Stimulated activated CD8-positive, alpha-beta memory T cell treated with anti-CD3 and anti-CD28 coated beads, Interleukin-2, amount 100 ng/mL, for 1 hour (primary cell): ENCODE measurements around the gene TCEA3.
"Not testable (repeated sequence)": the region's sequence is repeated elsewhere in the genome, so short reads cannot be mapped to it uniquely, and the experiment has no call there.

Source experiments
- DNase-seq, 2 donors: peaks; one replicate each; pipeline ENCODE4 v3.0.0-alpha.2; 2020; ENCODE audit warnings: low read depth in 2 of 2

Gene TCEA3

DNA sequence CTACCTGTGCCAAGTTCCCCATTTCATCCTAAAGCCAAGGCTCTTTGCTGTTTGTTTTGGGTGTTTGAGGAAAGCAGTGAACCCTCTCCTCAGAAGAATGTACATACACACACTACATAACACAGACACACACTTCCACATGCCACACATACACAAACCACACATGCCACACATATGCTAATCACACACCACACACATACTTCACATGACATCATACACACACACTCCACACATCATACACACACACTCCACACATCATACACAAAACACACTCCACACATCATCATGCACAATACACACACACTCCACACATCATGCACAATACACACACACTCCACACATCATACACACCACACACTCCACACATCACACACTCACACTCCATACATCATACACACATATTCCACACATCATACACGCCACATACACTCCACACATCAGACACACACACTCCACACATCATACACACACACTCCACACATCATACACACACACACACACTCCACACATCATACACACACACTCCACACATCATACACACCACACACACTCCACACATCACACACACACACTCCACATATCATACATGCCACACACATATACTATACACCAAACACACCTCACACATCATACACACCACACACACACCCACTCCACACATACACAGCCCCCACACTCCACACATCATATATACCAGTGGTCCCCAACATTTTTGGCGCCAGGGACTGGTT is 32.3 kb downstream of the TCEA3 start:
- DNase-seq: no peak

DNA sequence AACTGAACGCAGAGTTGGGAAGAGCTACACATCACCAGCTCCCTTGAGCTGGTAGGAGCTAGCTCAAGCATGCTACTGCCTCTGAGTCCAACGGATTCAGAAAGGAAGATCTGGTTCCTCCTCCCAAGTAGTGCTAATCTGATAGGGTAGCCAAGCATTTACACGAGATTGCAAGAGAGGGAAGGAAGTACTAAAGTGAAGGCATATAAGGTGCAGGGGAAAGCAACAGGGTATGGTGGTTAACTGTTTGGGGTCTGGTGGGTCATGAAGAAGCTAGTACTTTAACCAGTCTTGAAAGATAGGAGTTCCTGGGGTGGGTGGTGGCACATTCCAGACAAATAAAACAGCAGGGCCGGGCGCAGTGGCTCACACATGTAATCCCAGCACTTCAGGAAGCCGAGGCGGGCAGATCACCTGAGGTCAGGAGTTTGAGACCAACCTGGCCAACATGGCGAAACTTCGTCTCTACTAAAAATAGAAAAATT is 34.7 kb downstream of the TCEA3 start:
- no peak for DNase-seq

DNA sequence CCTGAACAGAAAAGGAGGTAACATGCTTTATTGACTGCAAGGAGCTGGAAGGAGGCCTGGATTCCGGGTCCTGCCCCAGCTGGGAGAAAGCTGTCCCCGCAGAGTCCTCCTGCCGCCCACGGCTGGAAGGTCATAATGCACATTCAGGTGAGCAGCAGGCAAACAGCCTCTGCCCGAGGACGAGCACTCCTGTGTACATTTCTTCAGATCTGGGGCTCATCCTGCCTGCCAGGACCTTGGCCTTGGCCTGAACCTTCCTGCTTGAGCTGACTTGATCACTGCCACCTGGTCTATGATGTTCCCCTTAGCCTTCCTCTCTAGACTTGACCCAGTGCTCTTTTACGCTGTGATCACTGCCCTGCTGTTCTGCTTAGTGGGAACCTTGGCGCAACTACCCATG is 37.1 kb downstream of the TCEA3 start:
- DNase-seq: no peak

DNA sequence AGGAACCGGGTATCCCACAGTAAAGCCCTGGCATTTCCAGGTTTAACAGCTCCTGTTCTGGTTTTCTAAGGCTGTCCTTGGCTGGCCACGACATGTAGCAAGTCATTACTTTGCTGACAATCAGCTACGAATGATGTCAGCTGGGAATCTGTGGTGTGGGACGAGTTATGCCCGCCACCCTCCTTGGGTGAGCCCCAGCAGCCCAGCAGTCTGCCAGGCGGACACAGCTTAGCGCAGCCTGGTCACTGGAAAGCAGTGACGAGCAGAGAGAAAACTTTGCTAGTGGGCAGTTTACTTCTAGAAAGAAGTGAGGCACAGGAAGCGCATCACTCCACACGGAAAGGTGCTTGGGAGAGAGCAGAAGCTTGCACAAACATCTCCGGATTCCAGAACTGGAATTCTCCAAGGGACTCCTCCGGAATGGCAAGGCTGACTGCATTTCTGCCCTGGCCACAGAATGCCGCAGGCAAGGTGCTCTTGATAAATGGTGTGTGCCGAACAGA is 39.4 kb downstream of the TCEA3 start:
- DNase-seq: no peak

DNA sequence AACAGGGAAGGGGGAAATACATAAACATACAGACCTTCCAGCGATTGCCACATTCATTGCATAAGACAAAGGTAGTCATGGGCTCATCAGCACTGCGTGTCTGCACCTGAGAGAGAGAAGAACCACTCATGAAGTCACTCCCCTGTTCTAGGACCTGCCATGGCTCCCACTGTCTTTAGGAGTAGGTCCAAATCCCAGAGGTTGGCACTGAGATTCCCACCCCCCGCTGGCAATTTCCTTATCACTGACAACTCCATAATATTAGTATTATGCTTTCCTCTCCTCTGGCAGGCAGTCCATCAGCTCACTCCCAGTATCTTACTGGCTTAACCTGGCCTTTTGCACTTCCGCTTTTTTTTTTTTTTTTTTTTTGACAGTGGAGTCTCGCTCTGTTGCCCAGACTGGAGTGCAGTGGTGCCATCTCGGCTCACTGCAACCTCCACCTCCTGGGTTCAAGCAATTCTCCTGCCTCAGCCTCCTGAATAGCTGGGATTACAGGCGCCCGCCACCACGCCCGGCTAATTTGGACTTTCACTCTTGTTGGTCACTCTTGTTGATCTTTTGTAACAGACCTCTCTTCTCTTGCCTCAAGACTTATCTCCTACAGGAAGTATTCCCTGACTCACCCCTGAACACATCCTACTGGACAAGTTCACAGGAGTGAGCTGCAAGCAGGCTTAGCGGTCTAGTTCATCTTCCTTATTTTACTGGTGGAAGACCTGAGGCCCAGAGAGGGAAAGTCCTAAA is 40.1 kb downstream of the TCEA3 start:
- no peak for DNase-seq

DNA sequence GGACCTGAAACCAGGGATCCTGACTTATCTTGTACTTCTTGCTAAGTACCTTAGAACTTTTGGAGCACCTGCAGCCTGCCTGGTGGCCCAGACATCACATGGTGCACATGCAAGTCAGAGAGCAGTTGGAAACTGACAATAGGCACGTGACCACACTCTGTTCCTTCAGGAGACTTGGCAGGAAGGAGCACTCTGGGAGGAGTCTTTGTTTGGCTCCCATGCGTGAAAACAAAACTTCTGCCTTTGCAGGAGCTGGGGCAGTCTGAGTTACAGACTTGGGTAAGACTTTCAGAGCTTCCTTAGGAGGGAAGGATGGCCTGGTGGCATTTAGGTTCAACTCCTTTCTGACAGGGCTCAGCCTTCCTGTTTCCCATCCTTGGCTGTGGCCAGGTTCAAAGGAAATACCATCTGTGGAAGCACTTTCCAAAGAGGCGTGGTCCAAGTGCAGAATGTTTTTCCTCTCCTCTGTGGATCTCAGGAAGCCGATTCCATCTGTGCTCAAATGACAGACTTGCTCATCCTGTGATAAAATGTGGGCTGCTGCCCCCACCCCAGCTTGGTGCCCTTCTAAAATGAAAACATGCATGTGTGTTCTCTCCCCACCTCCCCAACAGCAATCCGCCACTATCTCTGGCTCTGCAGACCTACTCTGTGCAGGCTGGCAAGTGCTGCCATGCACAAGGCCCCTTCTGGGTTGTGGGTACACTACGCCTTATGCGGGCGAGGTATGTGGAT is 40.8 kb downstream of the TCEA3 start:
- DNase-seq: no peak

DNA sequence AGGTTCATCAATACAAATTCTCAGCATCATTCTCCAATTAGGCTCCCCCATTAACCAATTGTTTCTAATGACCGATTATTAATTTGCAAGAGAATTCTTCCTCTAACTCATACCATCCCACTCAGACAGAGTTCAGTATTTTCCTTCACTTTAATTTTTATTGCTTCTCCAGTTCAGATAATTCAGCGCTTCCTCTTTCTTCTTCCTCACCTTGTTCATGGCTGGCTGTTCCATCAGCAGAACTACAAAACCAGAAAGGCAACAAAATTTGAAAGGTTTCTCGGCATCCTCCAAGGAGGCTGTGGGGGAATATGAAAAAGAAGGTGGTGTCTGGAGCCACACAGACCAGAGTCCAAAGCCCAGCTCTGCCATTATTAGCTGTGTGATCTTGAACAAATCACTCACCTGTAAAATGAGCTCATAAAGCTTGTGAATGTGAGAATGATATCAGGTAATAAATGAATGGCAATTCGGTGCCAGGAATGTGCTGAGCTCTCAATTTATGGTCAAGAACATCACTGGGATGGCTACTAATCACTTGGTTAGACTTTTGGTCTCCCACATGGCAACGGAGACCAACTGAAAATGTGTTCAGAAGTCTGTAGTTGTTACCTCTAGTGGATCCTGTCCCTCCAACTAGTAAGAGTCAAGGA is 43.2 kb downstream of the TCEA3 start:
- no peak for DNase-seq

DNA sequence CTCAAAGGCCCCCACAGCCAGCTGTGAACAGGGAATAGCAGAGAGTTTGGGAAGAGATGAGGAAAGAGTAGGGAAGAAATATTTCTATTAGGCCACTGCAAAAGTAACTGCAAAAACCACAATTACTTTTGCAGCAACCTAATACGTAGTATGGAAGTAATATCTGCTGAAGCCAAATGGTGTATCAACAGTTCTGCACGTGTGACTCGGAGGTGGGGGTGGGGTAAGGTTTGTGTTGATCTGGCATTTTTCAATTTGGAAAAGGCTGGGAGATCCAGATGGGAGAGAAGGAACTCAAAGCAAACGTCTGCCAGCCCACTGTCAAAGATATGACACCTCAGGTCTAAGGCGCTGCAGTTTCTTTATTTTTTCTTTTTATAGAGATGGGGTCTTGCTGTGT is 43.8 kb downstream of the TCEA3 start:
- no peak for DNase-seq

DNA sequence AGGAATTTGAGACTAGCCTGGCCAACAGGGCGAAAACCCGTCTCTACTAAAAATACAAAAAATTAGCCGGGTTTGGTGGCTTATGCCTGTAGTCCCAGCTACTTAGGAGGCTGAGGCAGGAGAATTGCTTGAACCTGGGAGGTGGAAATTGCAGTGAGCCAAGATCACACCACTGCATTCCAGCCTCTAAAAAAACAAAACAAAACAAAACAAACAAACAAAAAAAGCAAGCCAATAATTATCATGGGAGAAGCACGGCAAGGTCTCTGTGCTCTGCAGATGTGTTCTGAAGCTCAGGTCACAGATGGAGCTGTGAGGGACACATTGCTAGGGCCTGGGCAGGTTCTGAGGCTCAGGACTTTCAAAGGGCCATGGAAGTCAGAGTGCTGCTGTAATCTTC is 44.3 kb downstream of the TCEA3 start:
- DNase-seq: not testable (repeated sequence)

DNA sequence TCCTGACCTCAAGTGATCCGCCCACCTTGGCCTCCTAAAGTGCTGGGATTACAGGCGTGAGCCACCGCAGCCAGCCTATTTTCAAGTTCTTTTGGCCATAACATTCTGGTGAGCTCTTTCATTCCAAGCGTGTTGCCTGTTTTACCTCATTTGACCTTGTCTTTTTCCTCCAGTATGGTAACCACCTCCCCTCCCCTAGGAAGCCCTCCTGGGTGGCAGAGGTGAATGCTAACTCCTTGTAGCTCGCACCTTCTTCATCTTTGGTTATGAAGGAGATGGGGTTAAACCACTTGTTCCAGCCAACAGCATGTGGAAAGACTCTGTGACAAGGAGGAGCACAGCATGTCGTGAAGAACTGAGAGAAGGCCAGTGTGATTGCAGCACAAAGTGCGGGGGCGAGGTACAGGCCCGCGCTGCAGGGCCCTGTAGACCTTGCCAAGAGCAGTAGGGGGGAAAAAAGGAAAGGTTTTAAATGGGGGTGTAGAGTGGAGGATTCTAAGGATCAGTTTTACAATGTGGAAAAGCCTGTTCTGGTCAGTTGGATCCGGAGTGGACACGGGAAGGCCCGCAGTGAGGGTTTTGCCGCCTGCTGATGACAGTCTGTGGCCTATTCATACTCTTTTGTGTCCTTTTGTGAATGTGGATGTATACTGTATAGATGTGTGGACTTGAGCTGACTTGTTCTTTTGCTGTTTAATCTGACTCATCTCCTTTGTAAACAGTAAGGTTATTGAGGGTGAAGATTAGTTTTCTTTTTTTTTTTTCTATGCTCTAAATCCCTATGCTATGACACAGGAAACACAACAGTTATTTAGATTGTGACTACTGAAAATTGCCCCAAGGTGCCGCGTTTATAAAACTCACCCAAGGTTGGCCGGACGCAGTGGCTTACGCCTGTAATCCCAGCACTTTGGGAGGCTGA is 47.4 kb downstream of the TCEA3 start:
- no peak for DNase-seq

DNA sequence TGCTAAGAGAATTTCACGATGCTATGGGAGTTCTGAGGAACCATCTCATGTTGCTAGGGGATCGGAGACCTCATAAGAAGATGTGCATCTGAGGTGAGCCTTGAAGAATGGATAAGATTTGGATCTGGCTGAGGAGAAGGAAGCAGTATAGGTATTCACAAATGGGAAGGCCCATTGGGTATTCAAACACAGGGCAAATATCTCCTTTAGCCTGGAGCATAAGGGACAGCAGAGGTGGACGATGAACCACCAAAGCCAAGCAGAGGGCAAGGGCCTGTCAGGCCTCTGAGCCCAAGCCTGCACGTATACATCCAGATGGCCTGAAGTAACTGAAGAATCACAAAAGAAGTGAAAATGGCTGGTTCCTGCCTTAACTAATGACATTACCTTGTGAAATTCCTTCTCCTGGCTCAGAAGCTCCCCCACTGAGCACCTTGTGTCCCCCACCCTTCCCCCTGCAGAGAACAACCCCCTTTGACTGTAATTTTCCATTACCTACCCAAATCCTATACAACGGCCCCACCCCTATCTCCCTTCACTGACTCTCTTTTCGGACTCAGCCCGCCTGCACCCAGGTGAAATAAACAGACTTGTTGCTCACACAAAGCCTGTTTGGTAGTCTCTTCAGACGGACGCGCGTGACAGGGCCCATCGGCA is 50.3 kb downstream of the TCEA3 start:
- not testable (repeated sequence) for DNase-seq

DNA sequence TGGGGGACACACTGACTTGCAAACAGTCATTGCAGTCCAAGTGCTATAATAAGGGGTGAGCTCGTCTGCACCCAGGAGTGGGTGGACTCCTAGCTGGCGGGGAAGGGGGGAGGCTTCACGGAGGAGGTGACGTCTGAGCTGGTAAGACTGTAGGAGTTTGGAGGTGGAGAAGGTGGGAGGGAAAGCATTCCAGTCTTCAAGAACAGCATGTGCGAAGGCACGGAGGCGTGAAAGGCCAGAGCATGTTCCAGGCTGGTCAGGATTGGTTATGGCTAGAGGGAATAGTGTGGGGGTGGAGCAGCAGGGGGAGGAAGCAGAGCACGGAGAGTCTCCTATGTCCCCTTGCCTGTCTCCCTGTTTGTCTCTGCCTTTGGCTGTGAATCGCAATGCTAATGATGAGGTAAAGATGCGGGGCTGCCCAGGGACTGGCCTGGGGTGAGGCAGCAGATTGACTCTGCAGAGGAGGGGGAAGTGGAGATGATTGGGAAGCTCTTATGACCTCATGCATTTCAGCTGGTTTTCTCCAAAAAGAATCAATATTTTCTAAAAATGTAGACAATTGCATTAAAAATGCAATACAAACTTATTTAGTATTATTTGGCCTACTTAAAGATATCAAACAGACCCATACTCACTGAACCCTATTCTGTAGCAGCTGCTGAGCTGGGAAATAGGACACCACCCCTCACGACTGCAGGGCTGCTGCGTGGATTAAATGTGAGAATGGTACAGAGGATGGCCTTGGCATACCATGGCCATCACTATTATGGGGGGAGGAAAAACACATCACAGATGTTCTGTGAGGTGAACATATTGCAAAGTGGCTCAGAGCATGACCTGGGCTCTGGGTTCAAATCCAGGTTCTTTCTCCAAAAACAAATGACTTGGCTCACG is 52.3 kb downstream of the TCEA3 start:
- DNase-seq: no peak

DNA sequence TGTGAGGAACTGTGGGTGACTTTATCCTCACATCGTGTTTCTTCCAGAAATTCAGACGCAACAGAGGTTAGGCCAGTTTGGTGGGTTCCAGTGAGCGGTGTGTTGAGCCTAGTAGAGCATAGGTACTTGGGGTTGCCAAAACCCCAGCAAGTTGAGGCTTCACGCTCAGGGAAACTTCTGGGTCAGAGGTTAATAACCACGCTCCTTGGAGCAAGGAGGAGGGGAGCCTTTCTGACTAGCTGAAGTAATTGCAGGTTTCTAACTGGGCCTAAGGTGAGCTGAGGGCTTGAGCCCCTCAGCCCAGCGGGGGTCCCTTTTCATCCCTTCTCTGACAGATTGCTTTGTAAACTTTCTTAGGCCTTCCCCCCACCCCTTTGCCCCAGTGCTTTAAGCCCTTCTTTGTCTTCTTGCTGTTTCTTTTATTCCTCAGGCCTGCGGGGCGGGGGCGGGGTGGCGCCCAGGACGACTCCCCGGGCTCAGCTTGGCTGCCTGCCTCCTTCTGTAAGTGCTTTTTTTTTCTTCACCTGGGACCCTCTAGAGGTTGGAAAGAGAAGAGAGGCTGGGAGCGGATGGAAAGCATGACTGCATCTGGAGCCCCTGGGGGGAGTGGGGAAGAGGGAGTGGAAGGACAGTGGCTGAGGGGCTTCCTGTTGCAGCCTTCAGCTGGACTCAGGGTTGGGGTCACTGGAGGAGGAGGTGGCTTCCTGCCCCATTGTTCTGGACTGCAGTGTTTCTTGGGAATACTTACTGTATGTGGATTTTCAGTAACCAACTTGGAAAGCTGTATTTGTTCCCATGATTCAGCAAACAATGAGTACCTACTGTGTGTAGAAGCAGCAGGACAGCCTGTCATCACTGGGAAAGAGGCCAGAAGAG is 53.6 kb downstream of the TCEA3 start:
- no peak for DNase-seq

DNA sequence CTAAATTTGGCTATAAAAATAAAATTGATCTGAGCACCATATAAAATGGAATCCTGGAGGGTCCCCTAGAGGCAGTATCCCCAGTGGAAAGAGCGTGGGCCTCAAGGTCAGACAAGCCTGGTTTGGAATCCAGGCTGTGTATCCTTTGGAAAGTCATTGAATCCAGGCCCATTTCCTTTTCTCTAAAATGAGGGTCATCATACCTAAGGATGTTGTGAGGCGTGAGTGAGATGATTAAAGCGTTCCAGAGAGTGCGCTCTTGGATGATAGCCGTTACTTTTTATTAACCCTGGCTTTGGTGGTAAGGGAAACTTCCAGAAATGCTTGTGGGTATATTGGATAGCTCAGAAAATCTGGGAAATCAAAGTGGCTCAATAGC is 54.2 kb downstream of the TCEA3 start:
- DNase-seq: no peak

DNA sequence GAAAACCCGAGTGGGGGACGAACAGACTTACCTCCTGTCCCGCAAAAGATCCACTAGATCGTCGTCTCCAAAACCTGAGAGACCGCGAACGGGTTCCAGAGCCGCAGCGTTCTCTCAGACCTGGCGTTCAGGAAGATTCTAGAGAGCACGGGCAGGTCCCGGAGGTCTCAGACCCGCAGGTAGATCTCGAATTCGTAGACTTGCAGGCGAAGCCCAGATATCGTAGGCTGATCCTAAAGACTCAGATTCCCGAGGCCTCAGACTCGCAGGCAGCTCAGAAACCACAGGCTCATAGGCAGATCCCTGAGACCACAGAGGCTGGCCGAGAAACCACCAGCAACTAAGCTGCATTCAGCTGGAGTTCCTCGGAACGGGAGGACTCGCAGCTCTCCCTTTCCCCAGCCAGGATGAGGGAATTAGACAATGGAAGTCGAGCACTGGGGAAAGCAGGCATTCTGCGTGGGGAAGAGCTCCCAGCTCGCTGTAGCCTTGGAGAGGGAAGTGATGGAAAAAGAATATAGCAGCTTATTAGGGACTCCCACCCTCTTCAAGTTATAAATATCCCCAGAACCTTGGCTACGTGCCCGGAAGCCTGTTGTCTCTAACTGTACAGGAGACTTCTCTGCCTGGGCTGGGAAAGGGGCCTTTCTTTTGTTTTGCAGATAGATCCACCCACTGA is 55.1 kb downstream of the TCEA3 start, which contains the start of gene ZNF436:
ZNF436 (minus strand) TSS at position 502 of the 679 bp plus-strand sequence. CDS start 1,831 bp downstream, outside the sequence.
- DNase-seq: peak in 1 of 2 donors; percentile 19

DNA sequence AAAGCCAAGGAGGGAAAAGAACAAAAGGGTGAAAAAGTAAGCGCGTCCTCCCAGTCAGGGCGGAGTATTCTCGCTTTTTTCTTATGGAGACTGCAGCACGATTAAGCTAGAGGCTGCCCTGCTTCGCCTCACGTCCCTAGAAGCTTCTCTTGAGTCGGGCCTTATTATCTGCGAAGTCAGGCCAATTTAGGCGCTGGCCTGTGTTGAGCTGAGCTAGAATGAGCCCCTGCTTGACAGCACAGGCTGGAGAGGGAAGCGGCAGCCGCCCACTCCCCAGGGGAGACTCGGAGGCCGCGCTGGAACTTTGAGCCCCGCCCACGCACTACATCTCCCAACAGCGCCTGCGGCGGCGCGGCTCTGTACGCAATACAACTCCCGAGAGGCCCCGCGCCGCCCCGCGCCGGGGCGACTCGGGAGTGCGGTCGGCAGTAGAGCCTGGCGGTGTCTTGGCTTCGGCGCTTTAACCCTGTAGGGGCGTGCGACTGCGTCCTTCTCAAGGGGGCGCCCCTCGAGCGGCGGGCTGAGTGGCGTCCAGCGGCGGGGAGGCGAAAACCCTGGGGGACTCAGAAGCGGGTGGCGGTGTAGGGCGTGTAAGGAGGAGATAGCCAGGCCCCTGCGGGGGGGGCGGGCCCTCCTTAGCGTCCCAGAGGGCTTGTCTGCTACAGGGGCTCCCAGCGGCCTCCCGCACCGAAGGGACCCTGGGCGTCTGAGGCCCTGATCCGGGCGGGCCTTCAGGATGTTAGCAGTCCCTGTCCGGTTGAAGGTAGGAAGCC is 55.8 kb downstream of the TCEA3 start:
- DNase-seq: peak; percentile 64 to 81
